Ammon's horn (tissue), 1 donor: ENCODE results near the gene CCL4.
"Not testable (repeated sequence)": the region's sequence is repeated elsewhere in the genome, so short reads cannot be mapped to it uniquely, and the experiment has no call there.

Experiments
- DNase-seq: peaks from one replicate; pipeline ENCODE4 v3.0.0-alpha.2; 2016; ENCODE audit warnings: low spot score

The CCL4 gene

GRCh38 chr17:36117505-36118382, 14.1 kb downstream of the CCL4 start:
- DNase-seq = no peak

- DNase-seq = no peak
Observed at GRCh38 chr17:36118477-36119353, 15.1 kb downstream of the CCL4 start.

GRCh38 chr17:36120221-36120620, 16.6 kb downstream of the CCL4 start:
- DNase-seq = no peak

DNA sequence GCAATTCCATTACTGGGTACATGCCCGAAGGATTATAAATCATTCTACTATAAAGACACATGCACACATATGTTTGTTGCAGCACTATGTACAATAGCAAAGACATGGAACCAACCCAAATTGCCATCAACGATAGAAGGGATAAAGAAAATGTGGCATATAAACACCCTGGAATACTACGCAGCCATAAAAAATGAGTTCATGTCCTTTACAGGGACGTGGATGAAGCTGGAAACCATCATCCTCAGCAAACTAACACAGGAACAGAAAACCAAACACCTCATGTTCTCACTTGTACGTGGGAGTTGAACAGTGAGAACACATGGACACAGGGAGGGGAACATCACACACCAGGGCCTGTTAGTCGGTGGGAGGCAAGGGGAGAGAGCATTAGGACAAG, 17.5 kb downstream of the CCL4 start:
- not testable (repeated sequence) for DNase-seq

DNA sequence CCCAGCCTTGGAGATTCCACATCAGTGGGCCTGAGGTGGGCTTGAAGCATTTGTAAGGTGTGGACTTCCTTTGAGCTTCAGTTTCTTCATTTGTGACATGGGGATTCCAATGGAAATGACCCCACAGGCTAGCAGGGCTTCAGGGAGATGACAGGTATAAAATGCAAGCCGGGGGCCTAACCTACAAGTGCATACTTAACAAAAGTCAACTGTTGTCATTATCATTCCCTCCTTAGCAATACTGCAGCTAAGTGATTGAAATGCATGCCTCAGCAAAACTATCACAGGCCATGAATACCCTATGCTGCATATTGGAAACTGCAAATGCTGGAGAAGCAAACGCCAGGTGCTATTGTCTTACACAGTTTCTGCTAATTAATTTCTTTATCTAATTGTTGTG, 19.8 kb downstream of the CCL4 start:
- no peak for DNase-seq

DNA sequence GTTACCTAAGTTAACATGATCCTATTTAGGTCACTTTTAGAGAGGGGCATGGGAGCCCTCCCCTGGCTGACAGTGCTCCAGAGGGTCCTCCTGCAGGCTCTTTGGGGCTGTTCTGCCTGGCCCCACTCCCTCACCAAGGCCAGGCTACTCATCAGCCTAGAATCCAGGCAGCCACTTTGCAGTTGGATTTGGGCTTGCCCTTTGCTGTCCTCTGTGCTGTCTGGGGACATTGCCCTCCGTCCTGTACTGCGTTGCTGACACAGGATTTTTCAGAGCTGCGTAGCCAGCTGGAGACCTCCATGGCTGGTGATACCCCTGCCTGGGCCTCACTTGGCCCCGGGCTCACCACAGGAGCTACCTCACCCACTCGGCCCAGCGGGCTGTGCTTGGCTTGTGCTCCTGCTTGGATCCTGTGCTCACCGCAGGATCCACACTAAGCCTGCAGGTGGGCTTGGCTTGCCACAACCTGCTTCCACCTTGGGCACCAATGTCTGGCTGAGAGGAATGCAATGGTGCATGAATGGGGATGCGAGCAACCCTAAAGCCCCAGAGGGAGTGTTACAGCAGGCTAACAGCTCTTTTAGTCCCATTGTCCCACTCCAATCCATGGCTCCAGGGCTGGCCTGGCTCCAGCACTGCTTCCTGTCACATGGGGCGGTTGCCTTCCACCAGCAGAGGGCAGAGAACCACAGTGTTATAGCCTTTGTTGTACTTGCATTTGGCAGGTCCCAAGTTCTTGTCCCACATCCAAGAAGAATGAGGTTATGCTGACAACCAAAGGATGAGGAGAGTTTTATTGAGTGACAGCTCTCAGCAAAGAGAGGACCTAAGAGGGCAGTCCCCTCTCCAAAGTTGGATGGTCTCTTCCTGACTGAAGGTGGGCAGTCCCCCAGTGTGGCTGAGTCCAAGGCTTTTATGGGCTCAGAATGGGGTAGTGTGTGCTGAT, 21.5 kb downstream of the CCL4 start:
- no peak for DNase-seq

- no peak for DNase-seq
Observed at GRCh38 chr17:36127199-36127893, 23.7 kb downstream of the CCL4 start.

GRCh38 chr17:36127911-36128310, 24.3 kb downstream of the CCL4 start:
- DNase-seq = peak; percentile 17

GRCh38 chr17:36128411-36128978, 24.9 kb downstream of the CCL4 start:
- DNase-seq = no peak

DNA sequence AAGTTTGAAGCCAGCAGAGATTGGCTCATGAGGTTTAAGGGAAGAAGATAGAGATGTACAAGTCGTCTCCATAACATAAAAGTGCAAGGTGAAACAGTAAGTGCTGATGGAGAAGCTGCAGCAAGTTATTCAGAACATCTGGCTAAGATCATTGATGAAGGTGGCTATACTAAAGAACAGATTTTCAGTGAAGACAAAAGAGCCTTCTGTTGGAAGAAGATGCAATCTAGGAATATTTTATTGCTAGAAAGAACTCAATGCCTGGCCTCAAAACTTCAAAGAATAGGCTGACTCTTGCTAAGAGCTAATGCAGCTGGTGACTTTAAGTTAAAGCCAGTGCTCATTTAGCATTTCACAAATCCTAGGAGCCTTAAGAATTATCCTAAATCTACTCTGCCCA, 26.0 kb downstream of the CCL4 start:
- DNase-seq = no peak

GRCh38 chr17:36130346-36130745, 26.7 kb downstream of the CCL4 start:
- no peak for DNase-seq

DNA sequence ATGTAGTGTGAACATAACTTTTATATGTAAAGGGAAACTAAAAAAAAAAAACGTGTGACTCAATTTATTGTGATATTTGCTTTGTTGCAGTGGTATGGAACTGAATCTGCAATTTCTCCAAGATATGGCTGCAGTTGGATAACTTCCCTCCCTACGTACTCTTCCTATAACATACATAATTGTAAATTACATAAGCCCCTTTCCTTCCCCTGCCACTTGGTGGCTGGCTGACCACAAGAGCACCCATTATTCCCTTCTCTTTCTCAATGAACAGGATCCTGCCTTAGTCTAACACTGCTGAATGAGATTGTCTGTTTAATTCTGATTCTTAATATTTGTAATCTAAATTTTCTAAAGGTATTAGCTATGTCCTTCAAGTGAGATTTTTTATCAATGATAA, 27.8 kb downstream of the CCL4 start:
- no peak for DNase-seq

GRCh38 chr17:36131931-36132330, 28.3 kb downstream of the CCL4 start:
- no peak for DNase-seq

DNA sequence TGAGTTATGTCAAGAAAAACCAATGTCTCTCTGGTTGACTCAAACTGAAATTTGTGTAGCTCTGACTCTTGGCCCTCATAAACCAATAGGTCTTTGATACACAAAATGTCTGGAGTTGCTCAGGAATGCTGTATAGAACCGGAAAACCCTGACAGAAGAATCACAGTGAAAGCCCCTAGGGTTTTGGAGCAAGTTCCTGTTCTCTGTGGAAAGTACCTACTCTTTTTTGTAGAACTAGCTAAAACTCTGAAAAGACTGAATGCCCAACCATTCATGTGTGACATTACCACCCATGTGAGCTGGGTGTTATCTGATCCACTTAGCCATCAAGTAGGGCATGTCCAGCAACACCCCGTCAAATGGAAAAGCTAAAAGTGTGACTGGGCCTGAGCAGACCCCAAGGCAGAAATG, 28.8 kb downstream of the CCL4 start:
- no peak for DNase-seq

DNA sequence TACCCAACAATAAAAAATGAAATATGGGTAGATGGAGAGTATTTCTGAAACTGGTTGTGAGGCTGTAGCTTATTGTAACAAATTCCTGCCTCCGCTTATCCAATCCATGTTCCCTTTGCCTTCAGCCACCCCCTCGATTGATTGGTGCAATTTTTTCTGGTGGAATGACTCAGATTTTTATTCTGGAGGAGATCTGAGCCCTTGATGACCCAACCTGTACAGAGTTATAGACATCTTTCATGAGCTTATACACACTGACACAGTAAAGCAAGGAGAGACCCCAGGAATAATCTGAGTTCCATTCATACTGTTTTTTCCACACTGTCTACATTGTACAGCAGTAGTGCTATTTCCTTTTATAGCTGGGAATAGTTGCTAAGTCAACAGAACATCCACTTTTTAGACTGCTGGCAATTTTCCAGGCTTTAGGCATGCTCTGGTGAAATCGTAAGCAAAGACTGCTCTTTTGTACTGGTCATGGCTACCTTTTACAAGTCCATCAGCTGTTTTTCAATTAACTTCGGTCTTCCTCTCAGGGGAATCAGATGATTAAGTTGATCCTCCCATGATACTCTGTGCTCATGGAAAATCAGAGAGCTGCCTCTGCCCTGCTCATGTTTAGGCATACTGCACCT, 30.1 kb downstream of the CCL4 start:
- DNase-seq = peak; percentile 37

DNA sequence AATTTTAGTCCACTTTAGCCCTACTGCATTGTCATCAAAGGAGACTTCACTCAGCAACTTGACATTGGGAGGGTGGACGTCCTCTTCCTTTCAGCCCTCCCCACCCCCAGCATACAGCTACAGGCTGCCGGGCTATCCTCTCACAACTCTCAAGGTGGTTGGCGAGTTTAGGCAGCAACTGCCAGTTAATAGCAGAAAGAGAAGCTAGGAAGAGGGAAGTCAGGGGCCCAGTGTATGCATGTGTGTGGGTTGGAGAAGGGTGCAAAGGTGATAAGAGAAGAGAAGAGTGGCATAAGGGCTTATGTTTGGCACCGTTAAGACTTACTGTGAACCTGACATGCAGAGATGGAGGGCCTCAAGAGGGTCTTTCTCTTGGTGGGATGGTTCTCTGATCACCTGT, 31.8 kb downstream of the CCL4 start:
- no peak for DNase-seq

DNA sequence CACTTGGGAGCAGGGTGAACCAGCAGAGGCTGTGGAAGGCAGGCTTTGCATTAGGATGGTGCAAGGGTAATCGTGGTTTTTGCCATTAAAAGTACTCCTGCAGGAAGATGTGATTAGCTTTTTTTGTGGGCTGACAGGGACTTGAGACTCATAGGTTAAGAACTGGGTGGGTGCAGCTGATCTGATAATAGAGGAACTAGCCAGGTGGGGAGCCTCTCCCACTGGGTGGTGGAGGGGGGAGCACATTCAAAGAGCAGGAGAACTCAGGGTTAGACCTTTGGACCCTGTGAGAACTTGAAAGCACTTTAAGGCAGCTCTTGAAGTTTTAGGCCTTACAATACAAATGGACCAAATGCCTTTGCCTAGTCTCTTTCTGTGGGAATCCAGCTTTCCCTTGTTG, 32.4 kb downstream of the CCL4 start:
- DNase-seq = no peak

DNA sequence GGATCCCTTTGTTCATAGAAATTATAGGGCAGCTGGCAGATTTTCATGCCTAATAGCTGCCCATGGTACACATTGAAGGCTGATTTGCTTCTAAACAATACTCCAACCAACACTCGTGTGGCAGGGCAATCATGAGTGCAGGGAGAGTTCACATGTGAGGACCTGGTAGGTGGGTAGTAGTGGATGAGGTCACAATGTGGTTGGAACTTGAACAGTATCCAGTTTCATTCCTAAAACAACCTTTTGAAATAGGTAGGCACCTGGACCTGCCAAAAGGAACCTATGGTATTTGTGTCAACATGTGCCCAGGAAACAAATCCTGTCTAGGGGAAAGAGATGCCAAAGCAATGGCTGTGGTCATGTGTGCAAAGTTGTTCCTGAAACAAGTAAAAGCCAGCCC, 32.8 kb downstream of the CCL4 start:
- DNase-seq = no peak

DNA sequence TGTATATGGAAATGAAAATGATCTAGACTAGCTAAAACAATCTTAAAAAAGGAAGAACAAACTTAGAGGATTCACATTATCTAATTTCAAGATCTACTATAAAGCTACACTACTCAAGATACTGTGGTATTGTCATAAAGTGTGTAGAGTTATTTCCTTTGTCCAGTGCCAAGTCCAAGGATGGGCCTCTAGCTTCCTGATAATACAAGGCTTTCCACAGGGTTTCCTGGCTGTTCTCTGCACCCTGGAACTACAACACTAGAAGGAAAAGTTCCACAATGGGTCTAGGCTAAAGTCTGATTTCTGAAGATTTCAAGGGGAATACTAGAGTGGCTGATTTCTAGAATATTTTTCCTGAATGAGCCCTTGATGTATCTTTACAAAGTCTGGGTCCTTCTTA, 38.6 kb downstream of the CCL4 start:
- DNase-seq = no peak

DNA sequence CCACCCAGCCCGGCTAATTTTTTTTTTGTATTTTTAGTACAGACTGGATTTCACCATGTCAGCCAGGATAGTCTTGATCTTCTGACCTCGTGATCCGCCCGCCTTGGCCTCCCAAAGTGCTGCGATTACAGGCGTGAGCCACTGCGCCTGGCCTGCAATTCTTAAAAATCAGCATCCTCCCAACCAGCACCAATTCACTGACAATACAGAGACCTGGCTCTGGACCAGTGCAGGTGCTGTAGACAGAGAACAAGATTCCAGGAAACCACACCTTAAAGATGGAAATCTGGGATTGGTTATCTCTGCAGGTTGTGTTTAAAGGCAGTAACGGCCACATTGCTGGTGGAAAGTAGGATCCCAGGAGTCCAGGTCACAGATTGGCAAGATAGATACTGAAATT, 39.2 kb downstream of the CCL4 start:
- DNase-seq = no peak

DNA sequence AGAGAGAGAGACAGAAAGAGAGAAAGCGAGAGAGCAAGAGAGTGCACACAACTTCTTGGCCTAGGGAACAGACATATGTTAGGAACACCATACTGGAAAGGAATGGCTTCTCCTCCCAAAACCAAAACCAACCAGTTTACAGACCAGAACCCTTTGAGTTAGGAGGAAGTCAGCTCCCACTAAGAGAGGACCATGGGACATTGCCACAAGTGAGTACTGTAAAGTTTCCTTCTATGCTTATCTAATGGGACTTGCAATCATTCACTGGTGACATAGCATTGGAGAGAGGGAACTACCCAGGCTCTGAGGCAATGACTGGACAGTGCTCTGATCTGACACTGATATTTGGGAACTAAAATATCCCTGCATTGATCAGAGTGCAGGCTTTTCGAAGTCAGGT, 40.4 kb downstream of the CCL4 start:
- DNase-seq = no peak
